Measurements from ENCODE around the gene IL6ST. TPM values are rescaled to one million over a fixed set of nuclear protein-coding genes. Genes with fewer than 3 reads are reported as not detected.
A peak's percentile ranks its signal among the peaks of the same experiment; 100 is the strongest.

Gene IL6ST
- total and polyA plus RNA-seq, 10 of the 15 experiments (the other 5 are each of a cell fraction or from before 2014, with no cell fraction given) = 1.5 to 139 (median 13.0) TPM

- 0 out of 4 replicates have a peak, but pooled peaks cover 0 to 2% of the 10 kb centered on the region in 2 experiments for H3K27me3 ChIP-seq (replicated peaks in 1 of 2; ENCODE audit: control insufficient read depth in 2 of 2, insufficient read depth in 2 of 2, low read length in 1 of 2)
- CTCF ChIA-PET = interaction anchor here (0.5 to 3.4 kb wide), 12 partner anchors 10 to 924 kb away, joined by 3 to 18 read pairs (median 4); no protein-coding TSS in a partner anchor
- in situ Hi-C loops (cut with MboI) = no loop called here
- RAD21 ChIA-PET (ENCODE audit: unreplicated experiment) = interaction anchor here (0.6 to 3.0 kb wide), 11 partner anchors 8 to 941 kb away, joined by 3 to 24 read pairs (median 5); no protein-coding TSS in a partner anchor
- peak; percentile 79 for FAIRE-seq
- peak; percentile 95 for ATAC-seq
- no peaks in the 10 kb centered on the region for H4K20me1 ChIP-seq (ENCODE audit: control insufficient read depth, insufficient read depth)
- no peaks in the 10 kb centered on the region for H3K79me2 ChIP-seq (ENCODE audit: control insufficient read depth, insufficient read depth, low read length)
- H3K36me3 ChIP-seq (ENCODE audit: control insufficient read depth in 2 of 2, insufficient read depth in 2 of 2, low read length in 1 of 2) = no peaks in the 10 kb centered on the region
- H3K9me3 ChIP-seq (replicated peaks; ENCODE audit: control insufficient read depth, insufficient read depth, low read length) = no peaks in the 10 kb centered on the region
- H3K27ac ChIP-seq (ENCODE audit: control insufficient read depth, insufficient read depth) = no peak overlapping the region
- no peak overlapping the region for H3K4me3 ChIP-seq
- WGBS (ENCODE audit: insufficient coverage, insufficient replicate concordance, low lambda C conversion rate, missing lambda C conversion rate) = 53% methylated on average over 10 of the region's 10 CpGs
- H3K4me1 ChIP-seq (ENCODE audit: control insufficient read depth, insufficient read depth, low read length) = no peaks in the 10 kb centered on the region
- no peak overlapping the region for H2AFZ ChIP-seq (ENCODE audit: control insufficient read depth, low read depth, low read length)
- no TSS peak for BruUV-seq (replicated peaks)
- SMC1A ChIA-PET (ENCODE audit: uncharacterized antibody, unreplicated experiment) = interaction anchor here (0.9 to 5.3 kb wide), 10 partner anchors 10 to 287 kb away, joined by 3 to 41 read pairs (median 4); partner anchors contain the start of gene SLC38A9
- no peak overlapping the region for H3K4me2 ChIP-seq (ENCODE audit: control insufficient read depth, insufficient read depth)
- no peak overlapping the region for H3K9ac ChIP-seq (ENCODE audit: control insufficient read depth, insufficient read depth, low read length)
- POLR2A ChIA-PET = interaction anchor here (1.0 to 2.2 kb wide), 5 partner anchors 8 to 164 kb away, joined by 3 to 13 read pairs (median 5); no protein-coding TSS in a partner anchor
- intact Hi-C loops (cut with micrococcal nuclease; ENCODE audit: unreplicated experiment) = loop anchor here (5.0 kb wide), 1 partner anchor 201 kb away; the partner anchor contains the start of gene SLC38A9
- no peak for DNase-seq (ENCODE audit: low read depth, low spot score)
- no peak for TF ChIP-seq KAT2A (conservative IDR thresholded peaks at IDR 0.05; ENCODE audit: control insufficient read depth, low read depth, low read length)
- TF ChIP-seq ZNF622 (IDR thresholded peaks at IDR 0.05) = no peak
- TF ChIP-seq CBX3 (IDR thresholded peaks at IDR 0.05; ENCODE audit: borderline replicate concordance, low read depth) = no peak
- no peak for TF ChIP-seq CREB1 (IDR thresholded peaks at IDR 0.05; ENCODE audit: low read depth)
- TF ChIP-seq ZNF207 (IDR thresholded peaks at IDR 0.05; ENCODE audit: borderline replicate concordance) = no peak
- no peak for TF ChIP-seq HDAC2 (IDR thresholded peaks at IDR 0.05)
- TF ChIP-seq, protein P1, sequence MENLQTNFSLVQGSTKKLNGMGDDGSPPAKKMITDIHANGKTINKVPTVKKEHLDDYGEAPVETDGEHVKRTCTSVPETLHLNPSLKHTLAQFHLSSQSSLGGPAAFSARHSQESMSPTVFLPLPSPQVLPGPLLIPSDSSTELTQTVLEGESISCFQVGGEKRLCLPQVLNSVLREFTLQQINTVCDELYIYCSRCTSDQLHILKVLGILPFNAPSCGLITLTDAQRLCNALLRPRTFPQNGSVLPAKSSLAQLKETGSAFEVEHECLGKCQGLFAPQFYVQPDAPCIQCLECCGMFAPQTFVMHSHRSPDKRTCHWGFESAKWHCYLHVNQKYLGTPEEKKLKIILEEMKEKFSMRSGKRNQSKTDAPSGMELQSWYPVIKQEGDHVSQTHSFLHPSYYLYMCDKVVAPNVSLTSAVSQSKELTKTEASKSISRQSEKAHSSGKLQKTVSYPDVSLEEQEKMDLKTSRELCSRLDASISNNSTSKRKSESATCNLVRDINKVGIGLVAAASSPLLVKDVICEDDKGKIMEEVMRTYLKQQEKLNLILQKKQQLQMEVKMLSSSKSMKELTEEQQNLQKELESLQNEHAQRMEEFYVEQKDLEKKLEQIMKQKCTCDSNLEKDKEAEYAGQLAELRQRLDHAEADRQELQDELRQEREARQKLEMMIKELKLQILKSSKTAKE (IDR thresholded peaks at IDR 0.05; ENCODE audit: low read depth, poor library complexity, severe bottlenecking) = no peak
- TF ChIP-seq IKZF1 (conservative IDR thresholded peaks at IDR 0.05) = peak; percentile 51
- no peak; a peak in 1 of 4 replicates for TF ChIP-seq BHLHE40 (IDR thresholded peaks at IDR 0.05; ENCODE audit: borderline replicate concordance in 1 of 2, low read depth in 2 of 2, low read length in 1 of 2)
- TF ChIP-seq, protein P2, sequence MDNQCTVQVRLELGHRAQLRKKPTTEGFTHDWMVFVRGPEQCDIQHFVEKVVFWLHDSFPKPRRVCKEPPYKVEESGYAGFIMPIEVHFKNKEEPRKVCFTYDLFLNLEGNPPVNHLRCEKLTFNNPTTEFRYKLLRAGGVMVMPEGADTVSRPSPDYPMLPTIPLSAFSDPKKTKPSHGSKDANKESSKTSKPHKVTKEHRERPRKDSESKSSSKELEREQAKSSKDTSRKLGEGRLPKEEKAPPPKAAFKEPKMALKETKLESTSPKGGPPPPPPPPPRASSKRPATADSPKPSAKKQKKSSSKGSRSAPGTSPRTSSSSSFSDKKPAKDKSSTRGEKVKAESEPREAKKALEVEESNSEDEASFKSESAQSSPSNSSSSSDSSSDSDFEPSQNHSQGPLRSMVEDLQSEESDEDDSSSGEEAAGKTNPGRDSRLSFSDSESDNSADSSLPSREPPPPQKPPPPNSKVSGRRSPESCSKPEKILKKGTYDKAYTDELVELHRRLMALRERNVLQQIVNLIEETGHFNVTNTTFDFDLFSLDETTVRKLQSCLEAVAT (IDR thresholded peaks at IDR 0.05) = peak; percentile 59; the same call in 1 of the 2 replicates
- 0 out of 2 replicates have a peak, but pooled peaks have one; percentile 63 for TF ChIP-seq DPF2 (IDR thresholded peaks at IDR 0.05)
- TF ChIP-seq, protein P3, sequence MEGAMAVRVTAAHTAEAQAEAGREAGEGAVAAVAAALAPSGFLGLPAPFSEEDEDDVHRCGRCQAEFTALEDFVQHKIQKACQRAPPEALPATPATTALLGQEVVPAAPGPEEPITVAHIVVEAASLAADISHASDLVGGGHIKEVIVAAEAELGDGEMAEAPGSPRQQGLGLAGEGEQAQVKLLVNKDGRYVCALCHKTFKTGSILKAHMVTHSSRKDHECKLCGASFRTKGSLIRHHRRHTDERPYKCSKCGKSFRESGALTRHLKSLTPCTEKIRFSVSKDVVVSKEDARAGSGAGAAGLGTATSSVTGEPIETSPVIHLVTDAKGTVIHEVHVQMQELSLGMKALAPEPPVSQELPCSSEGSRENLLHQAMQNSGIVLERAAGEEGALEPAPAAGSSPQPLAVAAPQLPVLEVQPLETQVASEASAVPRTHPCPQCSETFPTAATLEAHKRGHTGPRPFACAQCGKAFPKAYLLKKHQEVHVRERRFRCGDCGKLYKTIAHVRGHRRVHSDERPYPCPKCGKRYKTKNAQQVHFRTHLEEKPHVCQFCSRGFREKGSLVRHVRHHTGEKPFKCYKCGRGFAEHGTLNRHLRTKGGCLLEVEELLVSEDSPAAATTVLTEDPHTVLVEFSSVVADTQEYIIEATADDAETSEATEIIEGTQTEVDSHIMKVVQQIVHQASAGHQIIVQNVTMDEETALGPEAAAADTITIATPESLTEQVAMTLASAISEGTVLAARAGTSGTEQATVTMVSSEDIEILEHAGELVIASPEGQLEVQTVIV (IDR thresholded peaks at IDR 0.05; ENCODE audit: borderline replicate concordance, partially characterized antibody) = no peak
- no peak for TF ChIP-seq RBBP5 (conservative IDR thresholded peaks at IDR 0.05)
- no peak for TF ChIP-seq NBN (IDR thresholded peaks at IDR 0.05)
- no peak for TF ChIP-seq CHD2 (IDR thresholded peaks at IDR 0.05; ENCODE audit: borderline replicate concordance, low read depth, low read length)
- 0 out of 2 replicates have a peak, but pooled peaks have one; percentile 9 for TF ChIP-seq NR2F1 (conservative IDR thresholded peaks at IDR 0.05)
- no peak for TF ChIP-seq SPI1 (IDR thresholded peaks at IDR 0.05; ENCODE audit: borderline replicate concordance, insufficient read depth, low read depth, low read length)
Observed at GRCh38 chr5:55913466-55914413, 81.0 kb downstream of the IL6ST start.
